ENCODE measurements around the gene ATG14.
"Not testable (repeated sequence)": the region's sequence is repeated elsewhere in the genome, so short reads cannot be mapped to it uniquely, and the experiment has no call there.

ATG14 gene

GRCh38 chr14:55350461-55350860 is 61.2 kb downstream of the ATG14 start:
- no peak for DNase-seq (ENCODE audit: low read depth)

- no peak for DNase-seq (ENCODE audit: low read depth)
These were observed 62.1 kb downstream of the ATG14 start for GRCh38 chr14:55349565-55349964.

GRCh38 chr14:55348766-55349453 is 62.7 kb downstream of the ATG14 start:
- DNase-seq (ENCODE audit: low read depth) = no peak

GRCh38 chr14:55347748-55348147 is 63.9 kb downstream of the ATG14 start:
- DNase-seq (ENCODE audit: low read depth) = no peak

- DNase-seq (ENCODE audit: low read depth) = no peak
These were observed 64.6 kb downstream of the ATG14 start for GRCh38 chr14:55347040-55347439.

- DNase-seq (ENCODE audit: low read depth) = not testable (repeated sequence)
These were observed 67.0 kb downstream of the ATG14 start for GRCh38 chr14:55344582-55345163.

GRCh38 chr14:55341781-55342180 is 69.8 kb downstream of the ATG14 start:
- no peak for DNase-seq (ENCODE audit: low read depth)

GRCh38 chr14:55340482-55340881 is 71.1 kb downstream of the ATG14 start:
- no peak for DNase-seq (ENCODE audit: low read depth)

- no peak for DNase-seq (ENCODE audit: low read depth)
These were observed 71.9 kb downstream of the ATG14 start for GRCh38 chr14:55339770-55340169.

GRCh38 chr14:55336691-55337090 is 74.9 kb downstream of the ATG14 start:
- DNase-seq (ENCODE audit: low read depth) = no peak

GRCh38 chr14:55336162-55336561 is 75.5 kb downstream of the ATG14 start:
- no peak for DNase-seq (ENCODE audit: low read depth)

GRCh38 chr14:55333711-55334485 is 77.7 kb downstream of the ATG14 start:
- DNase-seq (ENCODE audit: low read depth) = no peak

- no peak for DNase-seq (ENCODE audit: low read depth)
These were observed 78.7 kb downstream of the ATG14 start for GRCh38 chr14:55332654-55333570.

GRCh38 chr14:55329999-55330710 is 81.5 kb downstream of the ATG14 start:
- no peak for DNase-seq (ENCODE audit: low read depth)

- no peak for DNase-seq (ENCODE audit: low read depth)
These were observed 83.3 kb downstream of the ATG14 start for GRCh38 chr14:55328317-55328716.

GRCh38 chr14:55327179-55327578 is 84.5 kb downstream of the ATG14 start:
- DNase-seq (ENCODE audit: low read depth) = no peak

GRCh38 chr14:55324812-55325211 is 86.8 kb downstream of the ATG14 start:
- no peak for DNase-seq (ENCODE audit: low read depth)

GRCh38 chr14:55323910-55324309 is 87.7 kb downstream of the ATG14 start:
- DNase-seq (ENCODE audit: low read depth) = no peak

- DNase-seq (ENCODE audit: low read depth) = no peak
These were observed 92.9 kb downstream of the ATG14 start for GRCh38 chr14:55318694-55319093.

GRCh38 chr14:55317542-55318306 is 93.9 kb downstream of the ATG14 start:
- no peak for DNase-seq (ENCODE audit: low read depth)

GRCh38 chr14:55316564-55316963 is 95.1 kb downstream of the ATG14 start:
- DNase-seq (ENCODE audit: low read depth) = no peak
